Amygdala (tissue), 56 donors: Measurements from ENCODE around the gene PLVAP.

ENCODE experiments used
- DNase-seq, 56 donors: peaks; one replicate each; lab custom pipeline; 2025; lab: John Stamatoyannopoulos, UW

PLVAP gene, protein sequence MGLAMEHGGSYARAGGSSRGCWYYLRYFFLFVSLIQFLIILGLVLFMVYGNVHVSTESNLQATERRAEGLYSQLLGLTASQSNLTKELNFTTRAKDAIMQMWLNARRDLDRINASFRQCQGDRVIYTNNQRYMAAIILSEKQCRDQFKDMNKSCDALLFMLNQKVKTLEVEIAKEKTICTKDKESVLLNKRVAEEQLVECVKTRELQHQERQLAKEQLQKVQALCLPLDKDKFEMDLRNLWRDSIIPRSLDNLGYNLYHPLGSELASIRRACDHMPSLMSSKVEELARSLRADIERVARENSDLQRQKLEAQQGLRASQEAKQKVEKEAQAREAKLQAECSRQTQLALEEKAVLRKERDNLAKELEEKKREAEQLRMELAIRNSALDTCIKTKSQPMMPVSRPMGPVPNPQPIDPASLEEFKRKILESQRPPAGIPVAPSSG

DNA sequence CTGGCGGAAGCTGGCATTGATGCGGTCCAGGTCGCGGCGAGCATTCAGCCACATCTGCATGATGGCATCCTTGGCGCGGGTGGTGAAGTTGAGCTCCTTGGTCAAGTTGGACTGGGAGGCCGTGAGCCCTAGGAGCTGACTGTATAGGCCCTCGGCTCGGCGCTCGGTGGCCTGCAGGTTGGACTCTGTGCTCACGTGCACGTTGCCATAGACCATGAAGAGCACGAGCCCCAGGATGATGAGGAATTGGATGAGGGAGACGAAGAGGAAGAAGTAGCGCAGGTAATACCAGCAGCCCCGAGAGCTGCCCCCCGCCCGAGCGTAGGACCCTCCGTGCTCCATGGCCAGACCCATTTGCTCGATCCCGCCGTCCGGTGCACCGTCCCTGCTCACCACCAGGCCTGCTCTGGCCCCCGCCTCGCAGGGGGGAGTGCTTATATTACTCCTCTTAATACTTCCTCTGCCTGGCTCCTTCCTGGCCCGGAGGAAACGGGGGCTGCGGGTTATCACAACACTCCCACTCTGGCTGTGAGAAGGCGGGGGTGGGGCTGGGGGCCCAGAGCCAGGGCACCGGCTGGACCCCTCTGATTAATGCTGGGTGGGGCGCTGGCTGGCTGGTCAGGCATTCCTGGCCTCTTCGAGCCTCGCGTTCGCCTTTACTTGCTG lies at the start of gene PLVAP:
Gene PLVAP (minus strand): TSS at position 408 of the 666 bp plus-strand sequence. CDS start 54 bp downstream, at position 354.
- DNase-seq: peak in 1 of 56 donors; percentile 9

DNA sequence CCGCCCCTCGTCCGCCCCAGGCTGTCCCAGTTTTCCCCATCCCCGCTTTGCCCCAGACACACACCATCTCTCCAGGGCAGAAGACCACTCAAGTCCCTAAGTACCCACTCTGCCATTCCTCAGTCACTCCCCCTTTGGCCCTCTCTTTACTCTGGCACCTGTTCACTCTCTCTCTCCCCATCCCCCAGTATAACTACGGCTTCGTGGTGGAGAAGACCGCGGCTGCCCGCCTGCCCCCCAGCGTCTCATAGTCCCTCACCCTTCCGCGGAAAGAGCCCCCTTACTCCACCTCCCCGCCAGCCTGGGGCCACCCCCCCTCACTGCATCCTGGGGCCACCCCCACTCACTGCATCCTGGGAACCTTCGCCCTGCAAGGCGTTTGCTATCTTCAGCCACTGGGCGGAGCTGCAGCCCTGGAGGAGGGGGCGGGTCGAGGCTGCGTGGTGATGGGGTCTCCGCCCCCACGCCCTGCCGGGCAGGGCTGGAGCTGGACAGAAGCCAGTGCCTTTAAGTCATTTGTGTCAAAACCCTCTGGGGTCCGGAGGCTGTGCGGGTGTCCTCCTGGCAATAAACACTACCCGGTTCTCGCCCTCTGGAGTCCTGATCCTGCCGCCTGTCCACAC lies 47.7 kb upstream of the PLVAP start:
- DNase-seq: peak in 20 of 56 donors; percentile 1 to 73 (median 26)

DNA sequence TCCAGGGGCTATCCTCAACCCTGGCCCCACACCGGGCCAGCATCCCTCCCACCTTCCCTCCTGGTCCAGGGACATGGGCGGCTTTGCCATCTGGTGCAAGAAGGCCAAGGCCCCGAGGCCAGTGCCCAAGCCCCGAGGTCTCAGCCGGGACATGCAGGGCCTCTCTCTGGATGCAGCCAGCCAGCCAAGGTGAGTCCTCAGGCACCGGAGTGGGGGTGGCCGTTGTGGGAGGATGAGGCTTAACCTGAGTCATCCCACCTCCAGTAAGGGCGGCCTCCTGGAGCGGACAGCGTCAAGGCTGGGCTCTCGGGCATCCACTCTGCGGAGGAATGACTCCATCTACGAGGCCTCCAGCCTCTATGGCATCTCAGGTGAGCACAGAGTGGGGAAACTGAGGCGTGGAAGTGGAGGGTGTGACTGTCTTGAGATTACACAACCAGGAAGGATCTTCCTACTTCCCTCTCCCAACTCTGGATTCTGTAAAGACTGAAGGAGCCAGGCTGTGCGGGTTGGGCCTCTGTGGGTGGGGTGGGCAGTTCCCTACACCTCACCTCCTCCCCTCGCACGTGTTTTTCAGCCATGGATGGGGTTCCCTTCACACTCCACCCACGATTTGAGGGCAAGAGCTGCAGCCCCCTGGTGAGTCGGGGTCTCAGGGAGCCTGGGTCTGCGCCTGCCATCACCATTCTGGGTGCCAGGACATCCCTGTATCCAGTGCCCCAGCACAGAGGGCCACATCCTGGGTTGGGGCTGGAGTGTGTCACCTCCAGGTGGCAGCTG lies 46.5 kb upstream of the PLVAP start:
- no peak for DNase-seq

DNA sequence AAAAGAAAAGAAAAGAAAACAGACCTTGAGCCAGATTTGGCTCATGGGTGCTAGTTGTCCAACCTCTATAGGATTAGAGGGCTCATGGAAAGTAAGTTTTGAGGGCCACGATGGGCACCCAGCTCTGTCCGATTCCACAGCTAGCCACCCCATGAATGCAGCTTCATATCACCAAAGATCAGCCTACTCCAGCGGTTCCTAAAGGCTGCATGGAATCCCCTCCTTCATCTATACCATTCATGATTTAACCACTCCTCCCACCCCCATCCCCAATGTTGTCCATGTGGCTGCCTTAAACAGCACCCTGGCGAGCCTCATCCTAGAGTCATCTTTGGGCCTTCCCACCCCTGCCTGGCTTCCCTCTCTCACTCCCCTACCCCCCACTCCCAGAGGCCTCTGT lies 44.8 kb upstream of the PLVAP start:
- DNase-seq: no peak

DNA sequence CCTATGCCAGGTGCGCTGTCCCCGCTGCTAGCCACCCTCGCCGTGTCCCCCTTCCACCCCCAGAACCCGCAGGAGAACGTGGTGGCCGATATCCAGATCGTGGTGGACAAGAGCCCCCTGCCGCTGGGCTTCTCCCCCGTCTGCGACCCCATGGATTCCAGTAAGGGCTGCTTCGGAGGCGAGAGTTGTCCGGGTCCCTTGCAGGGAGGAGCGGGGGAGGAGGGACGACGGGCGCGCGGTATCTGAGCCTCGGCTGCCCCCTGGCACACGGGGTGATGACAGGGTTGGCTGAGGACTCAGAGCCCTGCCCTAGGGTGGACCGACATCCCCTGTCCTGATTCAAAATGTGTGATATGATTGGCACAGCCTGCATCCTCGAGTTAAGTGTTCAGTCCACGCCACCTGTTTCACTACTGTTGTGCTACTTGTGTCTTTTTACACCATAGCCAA lies 43.4 kb upstream of the PLVAP start:
- peak in 10 of 56 donors; percentile 4 to 46 (median 18) for DNase-seq

DNA sequence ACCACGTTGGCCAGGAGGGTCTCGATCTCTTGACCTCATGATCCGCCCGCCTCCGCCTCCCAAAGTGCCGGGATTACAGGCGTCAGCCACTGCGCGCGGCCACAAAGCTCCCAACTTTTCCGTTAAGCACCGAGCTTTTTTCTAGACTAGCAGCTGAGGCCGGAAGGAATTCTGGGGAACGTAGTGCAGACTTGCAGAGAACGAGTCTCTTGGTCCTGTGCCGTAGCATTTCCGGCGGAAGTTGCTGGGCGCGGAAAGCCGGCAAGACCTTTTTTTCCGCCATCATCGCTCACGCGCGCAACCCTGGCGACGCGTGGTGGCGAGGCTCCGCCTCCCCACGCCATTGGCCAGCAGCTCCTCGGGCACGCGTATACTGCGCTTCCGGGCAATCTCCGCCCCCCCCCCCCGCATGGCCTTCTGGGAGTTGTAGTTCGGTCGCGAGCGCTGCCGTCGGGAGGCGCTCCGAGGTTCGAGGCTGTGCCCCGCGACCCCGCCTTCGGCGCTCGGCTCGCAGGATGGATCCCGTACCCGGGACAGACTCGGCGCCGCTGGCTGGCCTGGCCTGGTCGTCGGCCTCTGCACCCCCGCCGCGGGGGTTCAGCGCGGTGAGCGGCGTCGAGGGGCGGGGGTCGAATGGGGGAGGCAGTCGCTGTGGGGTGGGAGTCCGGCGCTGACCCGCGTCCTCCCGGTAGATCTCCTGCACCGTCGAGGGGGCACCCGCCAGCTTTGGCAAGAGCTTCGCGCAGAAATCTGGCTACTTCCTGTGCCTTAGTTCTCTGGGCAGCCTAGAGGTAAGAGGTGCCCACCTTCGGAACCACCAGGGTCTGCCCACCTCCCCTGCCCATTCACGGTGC lies 42.7 kb upstream of the PLVAP start, which contains the start of gene MVB12A:
Gene MVB12A (plus strand): TSS at position 427 of the 854 bp plus-strand sequence. CDS start 89 bp downstream, at position 516.
- peak; percentile 85 to 99 (median 96) for DNase-seq

DNA sequence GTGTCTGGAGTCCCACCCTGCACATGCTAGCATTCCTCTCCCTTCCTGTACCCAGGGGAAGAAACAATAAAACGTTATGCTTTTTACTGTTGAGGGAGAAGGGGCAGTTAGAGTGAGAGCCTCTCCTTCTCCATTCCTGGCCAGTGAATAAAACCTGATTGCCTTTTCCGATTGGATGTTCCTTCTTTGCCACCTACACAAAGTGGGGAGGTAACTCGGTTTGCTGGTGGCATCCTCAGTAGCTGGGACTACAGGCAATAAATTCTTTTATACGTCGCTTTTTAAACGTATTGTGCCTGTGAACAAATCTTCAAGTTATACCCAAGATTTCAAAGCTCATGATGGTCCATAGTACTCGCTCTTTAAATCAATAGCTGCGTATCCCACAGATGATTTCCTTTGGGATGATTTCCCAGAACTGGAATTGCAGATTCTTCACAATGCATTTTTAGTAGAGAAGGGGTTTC lies 42.0 kb upstream of the PLVAP start:
- no peak for DNase-seq

DNA sequence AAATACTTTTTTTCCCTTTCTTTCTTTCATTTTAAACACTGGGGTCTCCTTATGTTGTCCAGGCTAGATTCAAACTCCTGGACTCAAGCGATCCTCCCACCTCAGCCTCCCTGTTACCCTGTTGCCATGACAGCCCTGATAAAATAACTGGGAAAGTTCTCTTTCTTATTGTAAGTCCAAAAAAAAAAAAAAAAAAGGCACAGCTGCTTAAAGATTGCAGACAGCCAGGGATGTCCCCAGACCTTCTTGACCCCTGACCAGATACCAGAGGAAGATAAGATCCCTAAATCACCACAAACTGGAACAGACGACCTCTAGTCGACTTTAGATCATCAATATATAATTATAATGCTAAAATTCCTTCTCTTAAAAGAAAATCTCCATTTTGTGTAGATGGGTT lies 41.6 kb upstream of the PLVAP start:
- no peak for DNase-seq

DNA sequence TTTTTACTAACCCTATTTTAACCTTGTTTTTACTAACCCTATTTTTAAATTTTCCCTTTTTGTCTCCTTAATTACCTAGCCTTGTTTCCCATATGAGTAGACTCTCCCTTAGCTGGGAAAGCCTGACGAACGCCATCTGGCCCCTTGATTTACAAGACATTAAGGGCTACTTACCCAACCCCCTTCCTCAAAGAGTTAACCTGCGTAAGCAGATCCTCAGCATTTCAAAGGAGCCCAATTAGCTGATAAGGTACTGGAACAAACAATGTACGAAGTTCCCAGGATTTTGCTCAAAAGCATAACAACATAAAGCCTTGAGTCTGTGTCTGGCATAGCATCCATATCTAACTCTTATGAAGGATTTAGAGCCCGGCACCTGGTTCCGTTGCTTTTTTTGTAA lies 38.0 kb upstream of the PLVAP start:
- no peak for DNase-seq

DNA sequence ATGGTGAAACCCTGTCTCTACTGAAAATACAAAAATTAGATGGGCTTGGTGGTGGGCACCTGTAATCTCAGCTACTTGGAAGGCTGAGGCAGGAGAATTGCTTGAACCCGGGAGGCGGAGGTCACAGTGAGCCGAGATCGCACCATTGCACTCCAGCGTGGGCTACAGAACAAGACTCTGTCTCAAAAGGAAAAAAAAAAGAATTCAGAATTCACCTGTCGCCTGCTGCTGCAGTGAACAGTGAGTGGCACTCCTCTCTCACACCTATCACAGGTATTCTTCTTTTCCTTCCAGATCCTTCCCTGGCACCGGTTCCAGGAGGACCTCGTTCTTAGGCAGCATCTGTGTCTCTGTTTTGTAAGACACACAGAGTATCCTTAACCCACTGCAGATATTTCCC lies 37.0 kb upstream of the PLVAP start:
- no peak for DNase-seq

DNA sequence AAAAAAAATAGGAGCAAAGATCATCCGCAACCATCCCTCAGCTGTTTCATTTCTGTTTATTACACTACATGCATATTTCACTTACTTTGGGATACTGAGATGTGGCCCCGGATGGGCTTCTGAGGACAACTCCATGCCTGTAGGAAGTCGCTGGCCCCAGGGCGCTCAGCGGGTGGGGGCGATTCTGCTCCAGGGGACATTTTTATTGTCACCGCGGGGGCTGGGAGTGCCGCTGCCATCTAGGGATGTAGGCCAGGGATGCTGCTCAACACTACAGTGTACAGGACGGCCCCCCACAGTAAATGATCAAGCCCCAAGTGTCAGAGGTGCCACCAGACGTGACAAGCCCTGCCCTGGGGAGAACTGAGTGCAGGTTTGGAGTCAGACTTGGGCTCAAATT lies 34.7 kb upstream of the PLVAP start:
- DNase-seq: no peak

DNA sequence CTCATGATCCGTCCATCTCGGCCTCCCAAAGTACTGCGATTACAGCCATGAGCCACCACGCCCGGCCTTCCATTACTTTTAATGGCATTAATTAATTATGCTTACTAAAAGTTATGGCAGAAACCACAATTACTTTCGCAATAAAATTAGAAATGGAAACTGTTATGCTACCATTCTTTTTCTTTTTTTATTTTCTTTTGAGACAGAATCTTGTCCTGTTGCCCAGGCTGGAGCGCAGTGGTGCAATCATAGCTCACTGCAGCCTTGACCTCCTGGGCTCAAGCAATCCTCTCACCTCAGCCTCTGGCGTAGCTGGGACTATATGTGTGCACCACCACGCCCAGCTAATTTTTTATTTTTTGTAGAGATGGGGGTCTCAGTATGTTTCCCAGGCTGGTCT lies 32.8 kb upstream of the PLVAP start:
- DNase-seq: no peak

DNA sequence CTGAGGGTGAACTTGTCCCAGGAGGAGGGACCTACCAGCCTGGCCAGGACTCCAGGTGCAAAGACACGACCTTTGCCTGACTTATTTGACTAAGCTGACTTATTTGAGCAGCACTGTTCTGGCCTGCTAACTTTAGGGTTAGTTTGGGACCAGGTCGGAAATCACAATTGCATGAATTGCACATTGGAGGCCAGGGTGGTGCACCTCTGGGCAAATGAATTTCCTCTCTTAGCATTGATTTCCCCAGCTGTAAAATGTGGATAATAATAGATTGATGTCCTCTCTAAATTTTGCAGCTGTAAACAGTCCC lies 29.7 kb upstream of the PLVAP start:
- DNase-seq: no peak

DNA sequence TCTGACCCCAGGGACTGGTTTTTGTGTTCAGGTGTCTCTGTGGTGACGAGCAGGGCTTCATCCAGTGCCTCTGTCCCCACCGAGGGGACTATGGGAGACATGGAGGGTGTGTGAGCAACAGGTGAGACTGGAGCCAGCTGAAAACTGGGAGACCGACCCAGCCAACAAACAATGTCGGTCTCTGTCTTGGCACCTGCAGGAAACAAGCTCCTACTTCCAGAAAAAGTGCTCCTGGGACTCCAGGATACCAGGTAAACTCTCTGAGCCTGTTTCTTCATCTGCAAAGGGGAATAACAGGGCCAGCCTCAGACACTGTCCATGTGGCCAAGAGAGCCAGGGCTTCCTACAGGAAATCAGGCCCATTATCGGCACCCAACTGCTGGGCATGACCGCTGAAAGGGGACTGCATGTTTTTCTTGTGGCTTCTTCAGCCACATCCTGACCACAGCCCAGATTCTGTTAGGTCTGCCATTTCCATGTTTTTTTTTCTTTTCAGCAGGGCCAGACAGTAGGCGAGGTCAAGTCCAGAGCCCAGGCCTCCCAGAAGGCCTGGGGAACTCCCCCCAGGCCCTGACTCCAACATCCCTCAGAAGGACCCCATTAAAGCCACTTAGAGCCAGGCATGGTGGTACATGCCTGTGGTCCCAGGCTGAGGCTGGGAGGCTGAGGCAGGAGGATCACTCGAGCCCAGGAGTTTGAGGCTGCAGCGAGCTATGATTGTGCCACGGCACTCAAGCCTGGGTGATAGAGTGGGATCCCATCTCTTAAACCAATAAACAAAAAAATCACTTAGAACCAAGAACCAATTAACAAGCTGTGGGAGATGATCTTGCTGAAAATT lies 29.1 kb upstream of the PLVAP start:
- peak in 8 of 56 donors; percentile 4 to 23 (median 10) for DNase-seq

DNA sequence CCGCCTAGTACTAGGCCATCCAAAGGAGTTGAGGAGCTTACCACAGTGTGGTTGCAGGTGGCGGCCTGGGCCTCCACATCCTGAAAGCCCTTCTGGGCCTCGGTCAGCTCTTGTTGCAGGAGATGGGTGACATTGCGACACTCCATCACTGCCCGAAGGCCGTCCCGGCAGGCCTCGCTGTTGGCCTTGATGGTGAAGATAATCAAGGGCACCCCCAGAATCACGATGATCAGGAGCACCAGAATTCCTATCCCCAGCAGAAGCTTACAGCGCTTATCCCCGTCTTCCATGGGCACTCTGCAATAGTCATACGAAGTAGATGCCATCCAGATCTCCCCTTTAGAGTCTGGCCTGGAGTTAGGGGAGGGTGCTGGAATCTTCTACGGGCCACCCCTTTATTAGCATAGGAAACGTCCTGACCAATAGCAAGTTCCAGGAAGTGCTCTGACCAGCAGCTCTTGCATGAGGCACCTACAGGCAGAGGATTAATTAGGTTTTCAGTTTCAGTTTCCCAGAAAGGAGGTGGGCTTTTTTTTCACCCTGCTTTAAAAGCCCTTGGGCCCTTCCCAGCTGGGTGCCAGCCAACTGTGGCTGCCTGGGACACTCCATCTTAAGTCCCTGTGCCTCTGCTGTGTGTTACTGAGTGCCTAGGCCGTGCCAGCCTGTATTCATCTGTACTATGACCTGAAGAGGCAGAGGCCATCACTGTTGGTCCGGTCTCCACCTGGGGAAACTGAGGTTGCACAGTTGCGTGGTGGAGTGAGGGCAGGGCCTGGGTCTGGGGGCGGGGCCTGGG lies 28.3 kb upstream of the PLVAP start, which contains the start of gene BST2:
Gene BST2 (minus strand): TSS at position 381 of the 796 bp plus-strand sequence. CDS start 55 bp downstream, at position 326.
- DNase-seq: peak in 30 of 56 donors; percentile 10 to 66 (median 30)

DNA sequence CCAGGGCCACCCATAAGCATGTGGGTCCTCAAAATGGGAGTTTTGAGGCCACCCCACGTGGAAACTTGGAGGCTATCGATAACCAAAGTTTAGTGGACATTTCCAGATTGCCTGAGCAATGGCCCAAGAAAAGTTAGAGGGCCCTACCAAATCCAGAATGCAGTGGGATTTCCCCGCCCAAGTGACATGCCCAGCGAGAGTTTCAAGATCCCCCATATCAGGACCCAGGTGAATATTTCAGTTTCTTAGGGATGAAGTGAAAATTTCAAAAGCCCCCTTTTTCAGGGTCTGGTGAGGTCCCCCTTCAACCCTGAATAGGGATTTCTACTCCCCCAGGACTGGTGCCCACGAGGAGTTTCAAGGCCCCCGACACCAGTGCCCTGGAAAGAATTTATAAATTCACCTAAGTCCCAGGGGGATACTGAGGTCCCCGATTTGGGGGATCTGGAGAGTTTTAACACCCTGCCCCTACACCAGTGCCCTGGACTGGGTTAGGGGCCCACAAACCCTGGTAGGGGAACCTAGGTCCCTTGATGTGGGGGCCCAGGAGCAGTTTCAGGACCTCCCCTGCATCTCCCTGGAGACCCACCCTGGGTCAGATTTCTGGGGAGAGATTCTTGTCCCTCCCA lies 27.6 kb upstream of the PLVAP start:
- no peak for DNase-seq

DNA sequence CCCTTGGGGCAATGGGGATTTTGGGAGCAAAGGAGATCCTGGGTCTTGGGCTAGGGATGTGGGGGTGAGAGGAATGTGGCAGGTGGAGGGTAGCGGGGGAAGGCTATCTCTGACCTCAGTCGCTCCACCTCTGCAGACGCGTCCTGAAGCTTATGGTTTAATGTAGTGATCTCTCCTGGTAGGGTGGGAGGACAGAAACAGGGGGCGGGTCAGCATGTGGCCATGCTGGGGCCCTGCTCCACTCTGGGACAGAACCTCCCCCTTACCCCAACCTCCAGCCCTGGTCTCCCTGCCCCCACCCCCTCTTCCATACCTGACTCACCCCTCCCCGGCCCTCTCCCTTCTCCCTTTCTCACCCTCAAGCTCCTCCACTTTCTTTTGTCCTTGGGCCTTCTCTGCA lies 26.9 kb upstream of the PLVAP start:
- no peak for DNase-seq
